WTC11 (cell line): ENCODE measurements around the gene UBA3. TPM values are rescaled to one million over a fixed set of nuclear protein-coding genes. Genes with fewer than 3 reads are reported as not detected.

Source experiments
- ATAC-seq: fragments of 200-7000 bp; cut with Tn5 transposase; 2 replicates; pipeline ENCODE4 v1.10.0; 2021; ENCODE audit warnings: mild to moderate bottlenecking, moderate library complexity
- CTCF ChIA-PET: fragments of 300-600 bp; sonication (Branson Sonifier 250); formaldehyde crosslinking; loops from one replicate; lab custom pipeline; 2021; ENCODE audit warnings: antibody characterized with exemption; lab: Charles Lee
- POLR2A ChIA-PET: fragments of 350-600 bp; sonication (Branson Sonifier 250); formaldehyde crosslinking; loops from one replicate; lab custom pipeline; 2021; ENCODE audit warnings: antibody characterized with exemption; lab: Charles Lee
- DNase-seq: peaks from one replicate; pipeline ENCODE4 v3.0.0; 2021; ENCODE audit warnings: low spot score
- H3K27ac Mint-ChIP-seq: 2 replicates; pipeline ENCODE4 v1.8.0; 2021; ENCODE audit warnings: mixed read lengths
- H3K27me3 Mint-ChIP-seq: 2 replicates; pipeline ENCODE4 v1.8.0; 2021; ENCODE audit warnings: low read depth, mild to moderate bottlenecking, moderate library complexity, mixed read lengths
- H3K36me3 Mint-ChIP-seq: 2 replicates; pipeline ENCODE4 v1.8.0; 2021; ENCODE audit warnings: mixed read lengths
- H3K4me1 Mint-ChIP-seq: 2 replicates; pipeline ENCODE4 v1.8.0; 2022; ENCODE audit warnings: mixed read lengths
- H3K4me3 Mint-ChIP-seq: 2 replicates; pipeline ENCODE4 v1.8.0; 2021; ENCODE audit warnings: mild to moderate bottlenecking, moderate library complexity, mixed read lengths
- H3K9me3 Mint-ChIP-seq: 2 replicates; pipeline ENCODE4 v1.8.0; 2021; ENCODE audit warnings: mixed read lengths
- ELF4 ChIP-seq: sonication (generic); formaldehyde crosslinking; IDR thresholded peaks from 2 replicates; pipeline ENCODE4 v1.8.1; 2022; ENCODE audit warnings: low read depth, mild to moderate bottlenecking, moderate library complexity, missing genetic modification reagents
- NFATC4 ChIP-seq: fragments of 250-450 bp; sonication (Bioruptor Pico); IDR thresholded peaks from 2 replicates; pipeline ENCODE4 v1.9.0; 2021; ENCODE audit warnings: mild to moderate bottlenecking
- SMAD4 ChIP-seq: sonication (generic); formaldehyde crosslinking; IDR thresholded peaks from 2 replicates; pipeline ENCODE4 v1.8.0; 2022; ENCODE audit warnings: mild to moderate bottlenecking, missing genetic modification reagents
- ZNF138 ChIP-seq: sonication (generic); formaldehyde crosslinking; conservative IDR thresholded peaks from 2 replicates; pipeline ENCODE4 v1.8.1; 2022; ENCODE audit warnings: mild to moderate bottlenecking, moderate library complexity, missing genetic modification reagents
- total RNA-seq: library from RNA; stranded (reverse); gene quantifications from 3 replicates; pipeline ENCODE4 v1.2.3, GENCODE V29; 2021
- TF ChIP-seq, protein P1 (sequence below): sonication (generic); formaldehyde crosslinking; IDR thresholded peaks from 2 replicates; pipeline ENCODE4 v1.8.0; 2022; ENCODE audit warnings: mild to moderate bottlenecking, missing genetic modification reagents
- TF ChIP-seq, protein P2 (sequence below): sonication (generic); formaldehyde crosslinking; IDR thresholded peaks from 2 replicates; pipeline ENCODE4 v1.8.0; 2023; ENCODE audit warnings: mild to moderate bottlenecking, missing genetic modification reagents
- TF ChIP-seq, protein P3 (sequence below): sonication (generic); formaldehyde crosslinking; IDR thresholded peaks from 2 replicates; pipeline ENCODE4 v1.8.1; 2023; ENCODE audit warnings: mild to moderate bottlenecking, moderate library complexity, missing genetic modification reagents
- TF ChIP-seq, protein P4 (sequence below): fragments of 250-450 bp; sonication (Bioruptor Pico); IDR thresholded peaks from 2 replicates; pipeline ENCODE4 v1.9.0; 2021; ENCODE audit warnings: moderate library complexity, mild to moderate bottlenecking, inconsistent platforms, borderline replicate concordance
- TF ChIP-seq, protein P5 (sequence below): sonication (generic); formaldehyde crosslinking; IDR thresholded peaks from 2 replicates; pipeline ENCODE4 v1.8.0; 2023; ENCODE audit warnings: missing genetic modification reagents, mild to moderate bottlenecking, borderline replicate concordance
- TF ChIP-seq, protein P6 (sequence below): sonication (generic); formaldehyde crosslinking; IDR thresholded peaks from 2 replicates; pipeline ENCODE4 v1.8.1; 2023; ENCODE audit warnings: mild to moderate bottlenecking, missing genetic modification reagents, moderate library complexity

UBA3 gene
- total RNA-seq, 1 experiment from 2014 or later = 75.0 TPM

DNA sequence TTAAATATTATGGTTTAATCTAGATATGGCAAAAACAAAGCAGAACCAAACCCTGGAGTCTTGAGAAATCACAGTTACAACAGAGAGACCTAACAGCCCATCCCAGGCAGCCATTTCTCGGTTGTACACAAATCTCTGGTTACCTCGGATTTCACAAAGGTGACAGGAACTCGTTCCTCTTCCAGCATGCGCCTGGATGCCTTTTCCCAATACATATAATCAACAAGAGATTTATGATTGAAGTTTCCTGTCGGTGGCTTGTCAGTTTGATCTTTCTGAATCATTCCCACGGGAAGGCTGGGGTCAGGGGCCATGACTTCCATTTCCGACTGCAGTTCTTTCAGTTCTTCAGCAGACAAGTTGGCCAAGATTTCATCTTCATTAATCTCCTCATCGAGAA lies 41.8 kb upstream of the UBA3 start (continued):
- TF ChIP-seq, protein P1, sequence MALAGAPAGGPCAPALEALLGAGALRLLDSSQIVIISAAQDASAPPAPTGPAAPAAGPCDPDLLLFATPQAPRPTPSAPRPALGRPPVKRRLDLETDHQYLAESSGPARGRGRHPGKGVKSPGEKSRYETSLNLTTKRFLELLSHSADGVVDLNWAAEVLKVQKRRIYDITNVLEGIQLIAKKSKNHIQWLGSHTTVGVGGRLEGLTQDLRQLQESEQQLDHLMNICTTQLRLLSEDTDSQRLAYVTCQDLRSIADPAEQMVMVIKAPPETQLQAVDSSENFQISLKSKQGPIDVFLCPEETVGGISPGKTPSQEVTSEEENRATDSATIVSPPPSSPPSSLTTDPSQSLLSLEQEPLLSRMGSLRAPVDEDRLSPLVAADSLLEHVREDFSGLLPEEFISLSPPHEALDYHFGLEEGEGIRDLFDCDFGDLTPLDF (CRISPR knock-in tag) = no peak
- TF ChIP-seq NFATC4 (CRISPR knock-in tag) = no peak
- TF ChIP-seq, protein P2, sequence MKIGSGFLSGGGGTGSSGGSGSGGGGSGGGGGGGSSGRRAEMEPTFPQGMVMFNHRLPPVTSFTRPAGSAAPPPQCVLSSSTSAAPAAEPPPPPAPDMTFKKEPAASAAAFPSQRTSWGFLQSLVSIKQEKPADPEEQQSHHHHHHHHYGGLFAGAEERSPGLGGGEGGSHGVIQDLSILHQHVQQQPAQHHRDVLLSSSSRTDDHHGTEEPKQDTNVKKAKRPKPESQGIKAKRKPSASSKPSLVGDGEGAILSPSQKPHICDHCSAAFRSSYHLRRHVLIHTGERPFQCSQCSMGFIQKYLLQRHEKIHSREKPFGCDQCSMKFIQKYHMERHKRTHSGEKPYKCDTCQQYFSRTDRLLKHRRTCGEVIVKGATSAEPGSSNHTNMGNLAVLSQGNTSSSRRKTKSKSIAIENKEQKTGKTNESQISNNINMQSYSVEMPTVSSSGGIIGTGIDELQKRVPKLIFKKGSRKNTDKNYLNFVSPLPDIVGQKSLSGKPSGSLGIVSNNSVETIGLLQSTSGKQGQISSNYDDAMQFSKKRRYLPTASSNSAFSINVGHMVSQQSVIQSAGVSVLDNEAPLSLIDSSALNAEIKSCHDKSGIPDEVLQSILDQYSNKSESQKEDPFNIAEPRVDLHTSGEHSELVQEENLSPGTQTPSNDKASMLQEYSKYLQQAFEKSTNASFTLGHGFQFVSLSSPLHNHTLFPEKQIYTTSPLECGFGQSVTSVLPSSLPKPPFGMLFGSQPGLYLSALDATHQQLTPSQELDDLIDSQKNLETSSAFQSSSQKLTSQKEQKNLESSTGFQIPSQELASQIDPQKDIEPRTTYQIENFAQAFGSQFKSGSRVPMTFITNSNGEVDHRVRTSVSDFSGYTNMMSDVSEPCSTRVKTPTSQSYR (CRISPR knock-in tag) = no peak
- TF ChIP-seq SMAD4 (CRISPR knock-in tag) = no peak
- TF ChIP-seq, protein P3, sequence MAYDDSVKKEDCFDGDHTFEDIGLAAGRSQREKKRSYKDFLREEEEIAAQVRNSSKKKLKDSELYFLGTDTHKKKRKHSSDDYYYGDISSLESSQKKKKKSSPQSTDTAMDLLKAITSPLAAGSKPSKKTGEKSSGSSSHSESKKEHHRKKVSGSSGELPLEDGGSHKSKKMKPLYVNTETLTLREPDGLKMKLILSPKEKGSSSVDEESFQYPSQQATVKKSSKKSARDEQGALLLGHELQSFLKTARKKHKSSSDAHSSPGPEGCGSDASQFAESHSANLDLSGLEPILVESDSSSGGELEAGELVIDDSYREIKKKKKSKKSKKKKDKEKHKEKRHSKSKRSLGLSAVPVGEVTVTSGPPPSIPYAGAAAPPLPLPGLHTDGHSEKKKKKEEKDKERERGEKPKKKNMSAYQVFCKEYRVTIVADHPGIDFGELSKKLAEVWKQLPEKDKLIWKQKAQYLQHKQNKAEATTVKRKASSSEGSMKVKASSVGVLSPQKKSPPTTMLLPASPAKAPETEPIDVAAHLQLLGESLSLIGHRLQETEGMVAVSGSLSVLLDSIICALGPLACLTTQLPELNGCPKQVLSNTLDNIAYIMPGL (CRISPR knock-in tag) = no peak
- no peak for TF ChIP-seq ELF4 (CRISPR knock-in tag)
- TF ChIP-seq, protein P4, sequence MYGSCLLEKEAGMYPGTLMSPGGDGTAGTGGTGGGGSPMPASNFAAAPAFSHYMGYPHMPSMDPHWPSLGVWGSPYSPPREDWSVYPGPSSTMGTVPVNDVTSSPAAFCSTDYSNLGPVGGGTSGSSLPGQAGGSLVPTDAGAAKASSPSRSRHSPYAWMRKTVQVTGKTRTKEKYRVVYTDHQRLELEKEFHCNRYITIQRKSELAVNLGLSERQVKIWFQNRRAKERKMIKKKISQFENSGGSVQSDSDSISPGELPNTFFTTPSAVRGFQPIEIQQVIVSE (CRISPR knock-in tag) = no peak
- TF ChIP-seq, protein P5, sequence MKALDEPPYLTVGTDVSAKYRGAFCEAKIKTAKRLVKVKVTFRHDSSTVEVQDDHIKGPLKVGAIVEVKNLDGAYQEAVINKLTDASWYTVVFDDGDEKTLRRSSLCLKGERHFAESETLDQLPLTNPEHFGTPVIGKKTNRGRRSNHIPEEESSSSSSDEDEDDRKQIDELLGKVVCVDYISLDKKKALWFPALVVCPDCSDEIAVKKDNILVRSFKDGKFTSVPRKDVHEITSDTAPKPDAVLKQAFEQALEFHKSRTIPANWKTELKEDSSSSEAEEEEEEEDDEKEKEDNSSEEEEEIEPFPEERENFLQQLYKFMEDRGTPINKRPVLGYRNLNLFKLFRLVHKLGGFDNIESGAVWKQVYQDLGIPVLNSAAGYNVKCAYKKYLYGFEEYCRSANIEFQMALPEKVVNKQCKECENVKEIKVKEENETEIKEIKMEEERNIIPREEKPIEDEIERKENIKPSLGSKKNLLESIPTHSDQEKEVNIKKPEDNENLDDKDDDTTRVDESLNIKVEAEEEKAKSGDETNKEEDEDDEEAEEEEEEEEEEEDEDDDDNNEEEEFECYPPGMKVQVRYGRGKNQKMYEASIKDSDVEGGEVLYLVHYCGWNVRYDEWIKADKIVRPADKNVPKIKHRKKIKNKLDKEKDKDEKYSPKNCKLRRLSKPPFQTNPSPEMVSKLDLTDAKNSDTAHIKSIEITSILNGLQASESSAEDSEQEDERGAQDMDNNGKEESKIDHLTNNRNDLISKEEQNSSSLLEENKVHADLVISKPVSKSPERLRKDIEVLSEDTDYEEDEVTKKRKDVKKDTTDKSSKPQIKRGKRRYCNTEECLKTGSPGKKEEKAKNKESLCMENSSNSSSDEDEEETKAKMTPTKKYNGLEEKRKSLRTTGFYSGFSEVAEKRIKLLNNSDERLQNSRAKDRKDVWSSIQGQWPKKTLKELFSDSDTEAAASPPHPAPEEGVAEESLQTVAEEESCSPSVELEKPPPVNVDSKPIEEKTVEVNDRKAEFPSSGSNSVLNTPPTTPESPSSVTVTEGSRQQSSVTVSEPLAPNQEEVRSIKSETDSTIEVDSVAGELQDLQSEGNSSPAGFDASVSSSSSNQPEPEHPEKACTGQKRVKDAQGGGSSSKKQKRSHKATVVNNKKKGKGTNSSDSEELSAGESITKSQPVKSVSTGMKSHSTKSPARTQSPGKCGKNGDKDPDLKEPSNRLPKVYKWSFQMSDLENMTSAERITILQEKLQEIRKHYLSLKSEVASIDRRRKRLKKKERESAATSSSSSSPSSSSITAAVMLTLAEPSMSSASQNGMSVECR (CRISPR knock-in tag) = no peak
- TF ChIP-seq, protein P6, sequence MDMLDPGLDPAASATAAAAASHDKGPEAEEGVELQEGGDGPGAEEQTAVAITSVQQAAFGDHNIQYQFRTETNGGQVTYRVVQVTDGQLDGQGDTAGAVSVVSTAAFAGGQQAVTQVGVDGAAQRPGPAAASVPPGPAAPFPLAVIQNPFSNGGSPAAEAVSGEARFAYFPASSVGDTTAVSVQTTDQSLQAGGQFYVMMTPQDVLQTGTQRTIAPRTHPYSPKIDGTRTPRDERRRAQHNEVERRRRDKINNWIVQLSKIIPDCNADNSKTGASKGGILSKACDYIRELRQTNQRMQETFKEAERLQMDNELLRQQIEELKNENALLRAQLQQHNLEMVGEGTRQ (CRISPR knock-in tag) = no peak

DNA sequence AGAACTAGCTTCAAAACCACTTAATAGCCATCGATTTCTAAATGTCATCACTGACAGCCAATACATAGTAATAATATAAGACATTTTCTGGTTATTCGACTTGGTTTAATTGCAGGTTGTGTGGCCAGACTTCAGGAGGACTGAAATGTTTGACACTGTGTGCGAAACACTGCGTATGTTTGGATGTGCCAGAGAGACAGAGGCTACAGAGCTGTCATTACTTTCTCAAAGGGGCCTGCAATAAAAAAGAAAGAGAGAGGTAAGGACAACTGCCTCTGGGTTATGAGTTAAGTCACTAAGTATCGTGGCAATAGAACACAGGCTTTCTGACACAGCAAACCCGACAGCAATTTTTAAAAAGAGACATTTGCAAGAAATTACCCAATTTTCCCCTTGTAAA lies 41.3 kb upstream of the UBA3 start:
- DNase-seq = no peak
- POLR2A ChIA-PET = interaction anchor here (0.5 kb wide), 1 partner anchor 566 kb away, joined by 4 read pairs; no protein-coding TSS in a partner anchor
- Mint-ChIP-seq H3K36me3 (no peaks in the 10 kb centered on the region), H3K4me1 (peaks cover 8% of the 10 kb centered on the region; the same call in 1 of the 2 replicates), H3K27ac (no peak overlapping the region), H3K9me3 (no peaks in the 10 kb centered on the region), H3K4me3 (no peak overlapping the region), H3K27me3 (no peaks in the 10 kb centered on the region)
- TF ChIP-seq ZNF138 = no peak
- no peak for ATAC-seq
- CTCF ChIA-PET = interaction anchor here (0.5 to 2.2 kb wide), 26 partner anchors 8 to 303 kb away, joined by 3 to 17 read pairs (median 4); no protein-coding TSS in a partner anchor
